AG08395 (cell line): ENCODE results near the gene MYBPC1.

Experiments
- DNase-seq: peaks from one replicate; pipeline ENCODE4 v3.0.0; 2012; ENCODE audit warnings: mixed read lengths, low spot score

MYBPC1 gene

DNA sequence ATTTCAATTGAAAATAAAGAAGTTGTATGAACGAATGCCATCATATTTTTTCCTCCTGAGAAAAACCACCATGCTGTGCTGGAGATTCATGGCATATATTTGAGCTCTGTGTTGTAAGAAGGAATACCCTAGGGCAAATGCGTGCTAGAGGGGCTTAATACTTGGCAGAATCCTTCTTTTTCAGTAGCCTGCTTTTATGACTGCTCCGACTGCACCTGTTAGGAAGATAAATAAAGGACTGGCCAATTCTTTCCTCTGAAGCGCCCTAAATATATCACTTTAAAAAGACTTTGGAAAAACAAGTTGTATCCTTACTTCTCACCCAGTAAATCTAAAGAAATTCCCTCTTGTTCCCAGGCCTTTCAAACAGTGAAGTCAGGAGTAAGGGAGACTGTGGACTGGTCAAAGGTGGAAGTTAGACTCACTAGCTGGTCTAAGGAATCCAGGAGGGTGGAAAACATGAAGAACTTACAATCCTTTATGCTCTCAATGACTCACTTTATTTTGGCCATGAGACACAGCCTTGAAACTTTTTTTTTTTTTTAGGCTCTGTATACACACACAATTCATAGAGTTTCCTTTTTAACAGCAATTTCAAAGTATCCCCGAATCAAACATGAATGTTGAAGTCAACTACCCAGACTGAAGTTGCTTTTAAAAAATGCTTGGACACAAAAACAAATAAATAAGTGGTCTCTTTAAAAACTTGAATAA lies 5.2 kb downstream of the MYBPC1 start:
- DNase-seq, result no peak

DNA sequence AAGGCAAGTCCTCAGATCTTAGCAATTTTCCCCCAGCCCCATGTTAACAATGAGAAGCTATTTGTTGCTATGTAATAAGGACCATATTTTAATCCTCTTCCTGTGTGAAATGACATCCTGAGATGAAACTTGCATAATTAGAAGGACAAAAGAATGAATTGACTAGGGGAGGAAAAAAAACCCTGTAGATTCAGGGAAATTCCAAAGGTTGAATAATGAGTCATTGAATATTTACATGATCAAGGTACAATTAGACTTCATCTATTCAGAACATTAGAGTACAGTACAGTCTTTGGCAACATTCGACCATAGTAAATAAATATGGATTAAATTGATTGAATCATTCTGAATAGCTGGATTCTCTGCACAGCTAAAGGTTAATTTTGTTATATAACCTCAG lies 9.4 kb downstream of the MYBPC1 start:
- DNase-seq, result no peak

DNA sequence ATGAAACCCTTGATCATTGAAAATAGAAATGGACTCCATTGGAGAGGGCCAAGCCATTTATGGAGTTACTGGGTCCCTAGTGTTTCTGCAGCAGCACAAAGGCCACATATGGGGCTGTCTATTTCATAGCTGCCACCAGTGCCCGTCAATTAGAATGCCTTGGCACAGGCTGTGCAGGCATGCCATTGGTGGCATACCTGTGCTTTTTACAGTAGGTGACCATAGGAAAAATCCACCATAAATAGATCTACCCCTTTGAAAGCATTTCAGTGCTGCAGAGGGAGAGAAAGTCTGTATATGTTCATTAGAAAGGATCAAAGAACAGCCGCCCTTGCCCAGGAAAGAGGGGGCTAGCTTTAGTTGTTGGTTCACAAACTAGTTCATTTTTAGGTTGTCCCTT lies 13.1 kb downstream of the MYBPC1 start:
- no peak for DNase-seq

DNA sequence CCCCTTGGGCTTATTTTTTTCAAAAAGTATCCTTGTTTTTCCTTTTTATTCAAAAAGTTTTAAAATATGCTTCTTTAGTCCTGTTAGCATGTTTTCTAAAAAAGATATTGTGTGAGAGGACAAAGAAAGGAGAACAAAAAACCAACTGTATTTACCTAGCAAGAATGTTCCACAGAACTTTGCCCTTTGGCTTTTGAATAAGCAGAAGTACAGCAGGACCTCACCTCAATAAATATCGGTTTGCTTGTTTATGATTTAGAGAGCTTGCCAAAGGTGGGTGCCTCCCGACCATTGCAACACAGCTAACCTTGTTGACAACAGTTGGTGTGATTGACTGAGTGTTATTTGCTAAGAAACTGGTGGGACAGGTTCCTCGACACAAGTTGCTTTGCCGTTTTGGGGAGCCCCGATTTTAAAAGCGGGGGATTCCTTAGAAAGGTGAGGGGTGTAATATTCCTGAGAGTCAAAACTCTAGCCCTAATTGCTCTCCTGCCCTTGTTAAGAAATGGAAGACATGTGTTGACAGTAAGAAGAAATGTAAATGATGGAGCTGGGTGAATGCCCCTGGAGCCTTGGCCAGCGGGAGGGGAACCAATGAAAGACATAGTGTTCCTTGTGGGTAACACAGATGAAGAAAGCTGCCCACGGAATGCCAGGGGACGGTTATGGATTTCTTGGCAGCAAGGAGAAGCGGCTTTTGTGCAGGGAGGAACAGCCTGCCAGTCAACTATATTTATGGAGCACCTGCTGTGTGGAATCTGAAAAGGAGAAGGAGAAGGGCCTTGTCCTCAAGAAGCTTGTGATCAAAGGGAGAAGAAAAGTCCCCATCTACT lies 13.7 kb downstream of the MYBPC1 start:
- DNase-seq, result no peak

DNA sequence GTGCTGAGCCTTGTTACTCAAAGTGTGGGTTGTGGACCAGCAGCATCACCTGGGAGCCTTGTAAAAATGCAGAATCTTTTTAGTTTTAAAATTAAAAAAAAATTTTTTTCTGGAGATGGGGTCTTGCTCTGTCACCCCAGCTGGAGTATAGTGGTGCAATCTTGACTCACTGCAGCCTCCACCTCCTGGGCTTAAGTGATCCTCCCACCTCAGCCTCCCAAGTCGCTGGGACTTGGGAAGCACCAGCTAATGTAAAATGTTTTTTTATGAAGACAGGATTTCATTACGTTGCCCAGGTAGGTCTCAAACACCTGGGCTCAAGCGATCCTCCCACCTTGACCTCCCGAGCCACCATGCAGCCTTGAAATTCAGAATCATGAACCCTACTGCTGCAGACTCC lies 14.4 kb downstream of the MYBPC1 start:
- DNase-seq, result no peak

DNA sequence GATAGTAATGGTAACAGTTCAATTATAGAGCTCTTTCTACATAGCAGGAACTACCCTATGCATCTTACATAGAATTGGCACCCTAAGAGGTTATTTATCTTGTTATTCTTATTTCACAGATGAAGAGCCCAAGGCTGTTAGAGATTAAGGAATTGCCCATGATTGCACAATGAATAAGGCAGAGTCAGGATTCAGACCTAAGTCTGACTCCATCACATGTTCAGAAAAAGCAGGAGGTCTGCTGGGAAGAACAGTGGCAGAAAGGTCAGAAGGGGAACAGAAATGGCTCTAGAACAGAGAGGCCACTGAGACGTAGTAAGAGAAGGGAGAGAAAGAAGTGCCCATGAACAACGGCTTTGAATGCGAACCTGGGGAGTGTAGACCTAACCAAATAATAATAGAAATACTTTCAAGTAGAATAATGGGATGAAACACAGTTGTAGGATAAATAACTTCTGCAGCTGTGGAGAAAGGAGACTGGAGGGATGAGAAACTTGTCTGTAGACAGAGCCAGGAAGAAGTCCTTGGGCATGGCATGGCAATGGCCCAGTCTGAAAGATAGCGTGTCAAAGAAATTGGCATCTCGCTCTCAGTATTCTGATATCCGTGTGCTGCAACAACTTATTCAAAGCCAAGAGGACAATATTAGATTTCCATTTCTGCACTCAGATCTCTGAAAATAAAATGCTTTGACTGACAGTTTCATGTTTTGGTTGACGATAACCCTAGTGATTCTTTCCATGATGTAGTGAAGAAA lies 17.6 kb downstream of the MYBPC1 start:
- no peak for DNase-seq

DNA sequence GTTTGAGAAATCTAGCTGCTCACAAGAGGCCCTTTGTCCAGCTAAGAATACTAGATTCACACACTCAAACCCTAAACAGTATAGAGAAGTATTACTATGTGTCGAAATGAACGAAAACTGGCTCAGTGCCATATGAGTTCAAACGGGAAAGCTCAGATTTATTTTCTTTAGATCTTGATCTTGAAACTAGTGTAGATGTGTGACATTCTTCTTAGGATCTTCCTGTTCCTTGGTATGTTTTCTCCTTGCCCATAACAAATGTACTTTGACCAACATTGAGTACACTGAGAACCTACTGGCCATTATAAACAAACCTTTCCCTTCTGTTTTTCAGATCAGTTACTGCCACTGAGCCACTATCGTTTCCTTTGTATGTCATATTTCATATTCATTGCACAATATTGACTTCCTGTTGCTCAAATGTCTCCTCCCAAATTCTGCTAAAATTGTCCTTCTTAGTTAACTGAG lies 21.3 kb downstream of the MYBPC1 start:
- no peak for DNase-seq

DNA sequence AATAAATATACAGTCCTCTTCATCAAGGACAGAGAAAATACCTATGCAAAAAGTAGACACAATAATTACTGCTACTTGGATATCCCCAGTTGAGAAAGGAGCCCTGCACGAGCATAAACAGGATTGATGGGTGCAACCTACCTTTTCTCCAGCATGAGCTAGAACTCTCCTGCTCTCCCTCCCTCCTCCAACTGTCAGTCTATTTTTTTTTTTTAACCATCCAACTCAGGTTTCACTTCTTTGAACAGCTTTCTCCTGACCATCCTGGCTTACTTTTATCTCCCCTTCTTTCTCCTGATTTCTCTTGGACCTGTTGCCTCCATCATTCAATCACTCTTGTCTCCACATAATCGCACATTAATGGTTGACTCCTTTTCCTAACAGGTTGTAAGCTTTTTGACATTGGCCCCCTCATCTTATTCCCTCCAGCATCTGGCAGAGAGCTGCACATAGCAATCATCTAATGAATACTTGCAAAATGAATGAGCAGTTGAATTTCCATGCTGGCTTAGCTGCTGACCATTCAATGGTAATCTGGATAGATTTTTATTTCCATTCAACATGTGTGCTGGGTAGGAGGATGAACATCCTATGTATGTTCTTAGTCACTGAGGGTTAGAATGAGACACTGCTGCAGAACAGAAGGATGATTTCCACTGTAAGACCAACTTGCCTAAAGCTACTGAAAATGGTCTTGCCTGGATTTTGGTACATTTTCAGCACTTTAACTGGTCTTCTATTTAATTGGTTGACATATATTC lies 24.4 kb downstream of the MYBPC1 start:
- no peak for DNase-seq

DNA sequence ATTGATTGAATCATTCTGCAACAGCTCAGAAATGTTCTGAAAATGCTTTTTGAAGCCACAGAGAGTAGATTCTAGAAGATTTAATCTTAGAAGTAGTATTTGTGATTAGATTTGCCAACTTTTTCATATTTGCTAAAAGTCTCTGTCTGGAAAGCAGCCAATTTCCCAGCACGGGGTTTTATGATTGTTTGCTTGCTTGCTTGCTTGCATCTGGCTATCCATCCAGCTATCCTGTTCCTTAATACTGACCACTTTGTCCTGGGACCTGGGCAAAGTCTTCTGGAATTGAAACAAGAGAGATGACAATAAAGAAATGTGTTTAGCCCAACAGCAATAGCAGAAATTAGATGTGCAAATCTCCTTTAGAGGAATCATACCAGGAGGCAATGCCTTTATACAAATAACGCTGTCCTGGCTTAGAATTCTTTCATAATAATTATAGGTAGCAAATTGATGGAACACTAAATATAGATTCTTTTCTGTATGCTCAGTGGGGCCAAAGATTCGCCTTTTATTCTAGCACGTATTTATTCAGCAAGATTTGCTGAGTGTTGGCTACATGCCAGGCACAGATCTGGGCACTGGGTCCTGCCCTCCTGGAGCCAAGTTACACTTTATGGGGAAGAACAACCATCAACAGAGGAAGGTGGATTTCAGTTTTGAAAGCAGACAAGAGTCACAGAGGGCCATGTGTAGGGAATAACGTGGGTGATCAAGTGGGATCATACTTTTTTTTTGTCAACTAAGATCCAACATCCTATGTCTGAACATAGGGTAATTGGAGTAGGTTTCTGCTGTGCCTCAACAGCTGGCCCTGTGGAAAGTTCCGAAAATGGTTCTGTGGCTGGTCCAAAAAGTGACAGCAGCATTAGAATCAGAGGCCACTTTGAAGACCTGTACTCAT lies 25.3 kb downstream of the MYBPC1 start:
- no peak for DNase-seq

DNA sequence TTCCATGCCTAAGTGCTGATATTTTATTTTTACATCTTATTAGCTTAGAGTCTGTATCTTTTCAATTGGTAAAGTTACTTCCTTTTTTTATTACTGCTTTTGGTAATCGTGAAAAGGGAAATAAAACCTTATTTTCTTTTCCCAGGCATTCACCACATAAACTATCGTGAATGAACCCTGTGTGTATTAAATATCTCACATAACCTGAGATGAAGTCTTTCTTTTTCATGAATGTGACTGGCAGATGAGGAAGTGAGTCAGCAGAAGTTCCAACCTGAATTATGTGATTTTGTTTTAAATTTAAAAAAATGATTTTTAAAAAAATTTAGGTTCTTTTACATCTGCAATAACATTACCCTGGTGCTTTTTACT lies 26.0 kb downstream of the MYBPC1 start:
- no peak for DNase-seq

DNA sequence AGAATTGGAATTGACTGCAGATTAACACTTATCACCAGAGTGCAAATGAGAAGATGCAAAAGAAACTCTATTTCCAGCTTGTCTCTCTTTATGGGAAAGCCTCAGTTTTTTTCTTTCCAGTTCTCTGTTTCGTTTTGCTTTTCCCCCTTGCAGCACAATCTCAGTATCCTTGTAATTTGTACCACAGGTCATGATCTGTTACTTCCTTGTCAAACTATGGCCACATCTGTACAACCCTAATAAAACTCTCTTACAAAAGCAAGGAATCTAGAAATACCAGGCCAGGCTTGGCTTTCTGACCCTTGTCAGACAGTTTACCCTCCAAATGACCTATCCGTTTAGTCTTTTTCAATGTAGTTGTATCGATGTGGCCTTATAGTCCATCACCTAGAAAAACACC lies 33.9 kb downstream of the MYBPC1 start:
- DNase-seq, result no peak

DNA sequence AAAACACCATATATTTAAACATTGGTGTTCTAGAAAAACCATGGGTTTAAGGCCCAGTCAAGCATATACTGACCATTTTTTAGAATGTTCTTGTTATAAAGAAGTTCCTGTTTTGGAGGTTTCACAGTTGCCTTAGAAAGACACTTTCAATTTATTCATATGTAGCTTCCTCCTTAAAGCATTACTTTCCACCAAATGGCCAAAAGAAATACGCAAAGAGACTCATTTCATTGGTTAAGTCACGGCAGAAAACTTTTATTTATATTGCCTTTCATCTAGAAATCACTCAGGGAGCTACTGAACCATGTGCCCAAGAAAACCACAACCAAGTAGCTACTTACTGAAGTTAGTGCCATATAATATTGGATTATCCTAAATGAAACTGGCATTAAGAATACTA lies 40.0 kb downstream of the MYBPC1 start:
- no peak for DNase-seq

DNA sequence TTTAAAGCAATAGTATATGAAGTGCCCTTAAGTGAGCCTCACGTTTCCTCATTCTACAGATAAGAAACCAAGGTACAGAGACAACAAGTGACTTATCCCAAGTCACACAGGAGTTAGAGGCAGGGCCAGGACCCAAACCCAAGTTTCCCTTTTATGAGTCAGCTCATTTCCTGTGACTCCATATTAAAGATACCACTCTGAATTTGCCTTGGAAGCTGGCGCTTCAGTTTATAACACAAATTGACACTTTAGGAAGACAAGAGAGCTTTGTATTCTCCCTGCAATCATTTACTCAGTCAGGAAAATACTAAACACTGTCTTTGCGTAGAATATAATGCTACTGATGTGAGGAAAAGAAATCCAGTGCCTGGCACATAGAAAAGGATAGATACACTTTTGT lies 43.2 kb downstream of the MYBPC1 start:
- DNase-seq, result no peak

DNA sequence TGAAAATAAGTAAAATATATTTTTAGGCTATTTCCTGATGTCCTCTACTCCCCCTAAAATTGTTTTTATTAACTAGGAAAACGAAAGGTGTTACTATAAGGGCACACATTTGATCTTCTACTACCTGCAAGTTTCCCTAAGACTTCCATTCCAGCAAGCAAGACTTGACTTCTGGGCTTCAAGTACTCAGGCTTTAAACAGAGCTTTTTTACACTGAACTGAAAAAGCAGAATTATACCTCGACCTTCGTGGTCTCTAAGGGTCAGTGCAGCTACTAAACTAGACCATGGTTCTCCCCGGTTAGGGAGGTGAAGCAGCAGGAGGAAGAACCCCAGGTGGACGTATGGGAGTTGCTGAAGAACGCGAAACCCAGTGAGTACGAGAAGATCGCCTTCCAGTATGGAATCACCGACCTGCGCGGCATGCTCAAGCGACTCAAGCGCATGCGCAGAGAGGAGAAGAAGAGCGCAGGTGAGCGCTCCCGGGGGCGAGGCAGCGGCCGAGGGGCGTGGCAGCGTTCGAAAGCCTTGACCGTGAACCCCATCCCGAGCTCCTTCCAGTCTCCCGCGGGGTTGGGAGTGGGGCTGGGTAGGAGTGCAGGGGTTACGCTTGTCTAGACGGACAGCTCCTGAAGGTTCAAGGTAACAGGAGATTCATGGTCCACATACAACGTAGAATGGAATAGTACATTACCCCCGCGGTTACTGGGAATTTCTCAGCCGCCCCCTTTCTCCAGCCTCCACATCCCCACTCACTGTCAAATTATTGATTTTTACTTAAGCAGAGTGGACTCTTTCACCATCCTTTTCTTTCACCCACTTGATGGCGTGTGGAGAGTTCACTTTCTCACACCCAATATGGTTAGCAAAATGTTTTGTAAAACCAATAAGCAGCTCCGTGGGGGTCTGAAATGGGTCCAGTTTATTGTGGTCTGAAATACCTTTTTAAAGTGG lies 47.6 kb downstream of the MYBPC1 start:
- no peak for DNase-seq

DNA sequence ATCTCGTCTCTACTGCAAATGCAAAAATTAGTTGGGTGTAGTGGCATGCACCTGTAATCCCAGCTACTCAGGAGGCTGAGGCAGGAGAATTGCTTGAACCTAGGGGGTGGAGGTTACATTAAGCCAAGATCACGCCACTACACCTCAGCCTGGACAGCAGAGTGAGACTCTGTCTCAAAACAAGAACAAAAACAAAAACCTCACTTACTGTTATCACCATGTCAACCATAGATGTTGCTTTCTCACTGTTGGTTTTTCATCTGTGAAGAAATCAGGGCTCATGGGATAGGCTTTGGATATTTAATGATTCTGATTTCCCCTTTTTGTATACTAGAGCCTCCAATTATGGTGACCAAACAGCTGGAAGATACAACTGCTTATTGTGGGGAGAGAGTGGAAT lies 52.9 kb downstream of the MYBPC1 start:
- DNase-seq, result no peak

DNA sequence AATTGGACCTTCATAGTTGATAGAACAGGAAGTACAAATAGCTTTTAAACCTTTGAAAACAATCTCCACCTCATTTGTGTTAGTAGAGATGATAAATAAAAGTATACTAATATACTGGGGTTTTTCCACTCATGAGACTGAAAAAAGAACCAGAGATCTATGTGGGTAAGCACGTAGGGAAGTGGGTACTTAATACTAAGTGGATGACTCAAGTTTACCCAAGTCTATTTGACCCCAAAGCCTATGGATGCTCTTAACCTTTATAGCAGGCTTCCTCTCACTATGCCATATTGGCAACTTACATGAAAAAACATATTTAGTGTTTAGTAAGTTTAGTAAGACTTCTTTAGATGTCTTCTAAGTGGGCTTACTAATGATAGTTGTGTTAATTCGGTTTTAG lies 53.4 kb downstream of the MYBPC1 start:
- no peak for DNase-seq

DNA sequence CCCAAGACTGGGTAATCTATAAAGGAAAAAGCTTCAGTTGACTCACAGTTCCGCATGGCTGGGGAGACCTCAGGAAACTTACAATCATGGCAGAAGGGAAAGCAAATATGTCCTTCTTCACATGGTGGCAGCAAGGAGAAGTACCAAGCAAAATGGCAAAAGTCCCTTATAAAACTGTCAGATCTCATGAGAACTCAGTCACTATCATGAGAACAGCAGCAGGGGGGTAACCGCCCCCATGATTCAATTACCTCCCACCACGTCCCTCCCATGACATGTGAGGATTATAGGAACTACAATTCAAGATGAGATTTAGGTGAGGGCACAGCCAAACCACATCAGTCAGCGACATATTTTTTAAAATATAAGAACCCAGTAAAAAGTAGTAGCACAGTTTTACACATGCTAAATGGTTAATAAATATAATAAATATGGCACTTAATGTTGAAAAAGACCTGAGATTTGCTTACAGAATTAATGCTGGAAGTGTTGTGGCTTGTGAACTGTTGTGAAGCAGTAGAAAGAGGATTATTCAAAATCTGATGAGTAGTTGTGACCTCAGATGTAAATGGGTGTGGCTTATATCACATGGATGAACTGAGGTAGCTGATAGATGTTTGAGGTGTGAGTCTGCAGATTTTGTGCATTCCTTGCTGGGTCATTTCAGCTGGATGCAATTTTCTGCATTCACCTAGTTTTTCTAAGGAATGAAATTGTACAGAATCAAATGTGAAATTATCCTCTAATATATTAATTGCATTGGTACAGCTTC lies 55.8 kb downstream of the MYBPC1 start:
- no peak for DNase-seq

DNA sequence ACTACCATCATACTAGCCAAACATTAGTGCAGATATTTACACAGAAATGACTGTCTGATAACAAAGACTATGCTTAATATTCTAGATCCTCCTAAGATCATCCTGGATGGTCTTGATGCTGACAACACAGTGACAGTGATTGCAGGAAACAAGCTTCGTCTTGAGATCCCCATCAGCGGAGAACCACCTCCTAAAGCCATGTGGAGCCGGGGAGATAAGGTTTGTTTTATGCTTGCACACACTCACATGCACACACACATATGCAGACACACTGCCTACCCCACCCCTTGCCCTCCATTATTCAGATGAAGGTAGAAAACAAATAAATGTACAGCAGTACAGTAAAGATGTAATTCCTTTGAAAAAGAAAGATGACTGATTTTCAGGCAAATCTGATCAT lies 58.3 kb downstream of the MYBPC1 start:
- DNase-seq, result no peak

DNA sequence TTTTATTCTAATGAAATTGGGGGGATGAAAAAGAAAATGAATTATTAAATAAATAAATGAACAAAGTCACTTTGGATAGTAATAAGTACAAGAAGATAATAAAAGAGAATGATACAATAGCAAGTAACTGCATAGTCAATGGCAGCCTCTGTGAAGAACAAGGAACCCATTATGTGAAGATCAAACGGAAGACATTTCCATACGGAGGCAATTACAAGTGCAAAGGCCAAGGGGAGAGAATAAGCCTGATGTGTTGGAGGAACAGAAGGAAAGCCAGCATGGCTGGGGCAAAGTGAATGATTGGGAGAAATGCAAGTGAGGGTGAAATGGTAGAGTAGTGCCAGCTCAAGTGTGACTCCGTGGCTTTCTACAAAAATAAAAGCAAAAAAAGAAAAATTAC lies 58.7 kb downstream of the MYBPC1 start:
- no peak for DNase-seq
